Smooth muscle cell (in vitro differentiated cells): ENCODE data around the gene SCYL2. TPM values are rescaled to one million over a fixed set of nuclear protein-coding genes. Genes with fewer than 3 reads are reported as not detected.
A peak's percentile ranks its signal among the peaks of the same experiment; 100 is the strongest.

Experiments
- DNase-seq: peaks from one replicate; lab custom pipeline; 2025; ENCODE audit not compliant: unreplicated experiment; lab: John Stamatoyannopoulos, UW
- H2AFZ ChIP-seq: fragments of 200-600 bp; sonication (generic); 2 replicates; pipeline ENCODE4 v1.6.0; 2016; ENCODE audit warnings: antibody characterized with exemption, low read depth, mild to moderate bottlenecking
- H3F3A ChIP-seq: fragments of 200-600 bp; sonication (generic); 2 replicates; pipeline ENCODE4 v1.6.0; 2017; ENCODE audit warnings: antibody characterized with exemption, low read depth
- H3K27ac ChIP-seq: fragments of 200-600 bp; sonication (generic); 2 replicates; pipeline ENCODE4 v1.5.1; 2016; ENCODE audit warnings: low read depth, mild to moderate bottlenecking
- H3K27me3 ChIP-seq: fragments of 200-600 bp; sonication (generic); 2 replicates; pipeline ENCODE4 v1.6.1; 2016; ENCODE audit warnings: low read depth, mild to moderate bottlenecking
- H3K36me3 ChIP-seq: fragments of 200-600 bp; sonication (generic); 2 replicates; pipeline ENCODE4 v1.5.1; 2016; ENCODE audit warnings: low read depth
- H3K4me1 ChIP-seq: fragments of 200-600 bp; sonication (generic); 2 replicates; pipeline ENCODE4 v1.5.1; 2016; ENCODE audit warnings: low read depth
- H3K4me2 ChIP-seq: fragments of 200-600 bp; sonication (generic); 2 replicates; pipeline ENCODE4 v1.6.0; 2016; ENCODE audit warnings: mild to moderate bottlenecking
- H3K4me3 ChIP-seq: fragments of 200-600 bp; sonication (generic); 2 replicates; pipeline ENCODE4 v1.5.1; 2016; ENCODE audit warnings: mild to moderate bottlenecking
- H3K79me2 ChIP-seq: fragments of 200-600 bp; sonication (generic); 2 replicates; pipeline ENCODE4 v1.6.0; 2016; ENCODE audit warnings: low read depth, mild to moderate bottlenecking
- H3K9ac ChIP-seq: fragments of 200-600 bp; sonication (generic); 2 replicates; pipeline ENCODE4 v1.6.0; 2016; ENCODE audit warnings: low read depth
- H3K9me3 ChIP-seq: fragments of 200-600 bp; sonication (generic); replicated peaks from 2 replicates; pipeline ENCODE4 v1.5.1; 2016; ENCODE audit warnings: low read depth
- H4K20me1 ChIP-seq: fragments of 200-600 bp; sonication (generic); 2 replicates; pipeline ENCODE4 v1.6.0; 2016; ENCODE audit warnings: low read depth
- CTCF ChIP-seq: fragments of 200-600 bp; sonication (generic); IDR thresholded peaks from 2 replicates; pipeline ENCODE4 v1.5.1; 2017; ENCODE audit warnings: borderline replicate concordance, mild to moderate bottlenecking, antibody characterized with exemption; ENCODE audit not compliant: insufficient read depth, poor library complexity, severe bottlenecking
- WGBS: methylation state at CpG from one replicate; pipeline ENCODE4 v1.1.7; 2016; ENCODE audit warnings: low lambda C conversion rate; 5-methylcytosine and 5-hydroxymethylcytosine counted together
- polyA plus RNA-seq: library from polyadenylated mRNA; unstranded; fragments of >200 nt; fragmentation: Nextera tagmentation; extraction: Ambion mirVana; gene quantifications from 2 replicates; pipeline ENCODE4 v1.2.1, GENCODE V29; 2016
- total RNA-seq: library from RNA; depleted of rRNA; stranded (reverse); fragments of >200 nt; gene quantifications from 2 replicates; pipeline ENCODE4 v1.2.3, GENCODE V29; 2014

The SCYL2 gene
- total and polyA plus RNA-seq, 2 experiments from 2014 or later, result 20.4 to 123 TPM

GRCh38 chr12:100243137-100243536 lies 23.8 kb upstream of the SCYL2 start:
- no peaks in the 10 kb centered on the region for H3K79me2 ChIP-seq
- H3K27me3 ChIP-seq, result no peaks in the 10 kb centered on the region
- H3K9me3 ChIP-seq, result no peaks in the 10 kb centered on the region
- no peak for DNase-seq
- H2AFZ ChIP-seq, result no peak overlapping the region
- no peaks in the 10 kb centered on the region for H4K20me1 ChIP-seq
- H3K4me1 ChIP-seq, result no peaks in the 10 kb centered on the region
- H3K36me3 ChIP-seq, result no peaks in the 10 kb centered on the region
- TF ChIP-seq CTCF, result no peak
- 86% methylated on average over 5 of the region's 5 CpGs for WGBS
- no peak overlapping the region for H3K4me2 ChIP-seq
- no peak overlapping the region for H3K4me3 ChIP-seq
- no peak overlapping the region for H3K27ac ChIP-seq
- H3K9ac ChIP-seq, result no peak overlapping the region
- no peaks in the 10 kb centered on the region for H3F3A ChIP-seq

GRCh38 chr12:100247765-100248164 lies 19.2 kb upstream of the SCYL2 start:
- no peaks in the 10 kb centered on the region for H4K20me1 ChIP-seq
- no peaks in the 10 kb centered on the region for H3F3A ChIP-seq
- no peaks in the 10 kb centered on the region for H3K36me3 ChIP-seq
- H3K4me2 ChIP-seq, result no peak overlapping the region
- TF ChIP-seq CTCF, result no peak
- no peaks in the 10 kb centered on the region for H3K9me3 ChIP-seq
- H3K9ac ChIP-seq, result no peak overlapping the region
- no peak overlapping the region for H3K27ac ChIP-seq
- no peaks in the 10 kb centered on the region for H3K27me3 ChIP-seq
- no peak overlapping the region for H3K4me3 ChIP-seq
- no peak overlapping the region for H2AFZ ChIP-seq
- no peak for DNase-seq
- 97% methylated on average over 4 of the region's 4 CpGs for WGBS
- H3K79me2 ChIP-seq, result no peaks in the 10 kb centered on the region
- no peaks in the 10 kb centered on the region for H3K4me1 ChIP-seq

GRCh38 chr12:100248886-100249285 lies 18.1 kb upstream of the SCYL2 start:
- Histone ChIP-seq H3K27ac (peak overlapping the region; percentile 13), H3K4me3 (no peak overlapping the region), H3K36me3 (no peaks in the 10 kb centered on the region), H3K4me2 (no peak overlapping the region), H4K20me1 (no peaks in the 10 kb centered on the region), H3K27me3 (no peaks in the 10 kb centered on the region), H2AFZ (peak overlapping the region; percentile 15), H3K79me2 (no peaks in the 10 kb centered on the region), H3F3A (no peaks in the 10 kb centered on the region), H3K9ac (no peak overlapping the region), H3K9me3 (no peaks in the 10 kb centered on the region), H3K4me1 (no peaks in the 10 kb centered on the region)
- TF ChIP-seq CTCF, result no peak
- DNase-seq, result no peak

GRCh38 chr12:100249941-100250340 lies 17.0 kb upstream of the SCYL2 start:
- TF ChIP-seq CTCF, result no peak
- no peak overlapping the region for H3K9ac ChIP-seq
- no peak overlapping the region for H3K4me3 ChIP-seq
- H3K9me3 ChIP-seq, result no peaks in the 10 kb centered on the region
- H3K79me2 ChIP-seq, result no peaks in the 10 kb centered on the region
- over 99% methylated on average over 7 of the region's 7 CpGs for WGBS
- no peak overlapping the region for H2AFZ ChIP-seq
- no peak overlapping the region for H3K4me2 ChIP-seq
- H3K4me1 ChIP-seq, result no peaks in the 10 kb centered on the region
- no peaks in the 10 kb centered on the region for H3F3A ChIP-seq
- no peaks in the 10 kb centered on the region for H3K36me3 ChIP-seq
- no peak overlapping the region for H3K27ac ChIP-seq
- no peaks in the 10 kb centered on the region for H3K27me3 ChIP-seq
- no peak for DNase-seq
- no peaks in the 10 kb centered on the region for H4K20me1 ChIP-seq
